Kidney epithelial cell (primary cell): ENCODE data around the gene RABGAP1. TPM values are rescaled to one million over a fixed set of nuclear protein-coding genes. Genes with fewer than 3 reads are reported as not detected.

Source experiments
- DNase-seq: peaks from one replicate; pipeline ENCODE4 v3.0.0-alpha.2; 2010; ENCODE audit warnings: low read depth
- H3K27me3 ChIP-seq: 2 replicates; pipeline ENCODE4 v1.6.0; 2011; ENCODE audit warnings: low read length; ENCODE audit not compliant: control insufficient read depth, insufficient read depth
- H3K36me3 ChIP-seq: 2 replicates; pipeline ENCODE4 v1.5.1; 2011; ENCODE audit warnings: low read length; ENCODE audit not compliant: control insufficient read depth, insufficient read depth
- H3K4me3 ChIP-seq: 2 replicates; pipeline ENCODE4 v1.5.1; 2011; ENCODE audit warnings: low read depth, mild to moderate bottlenecking, control low read depth, low read length
- total RNA-seq: library from RNA; depleted of rRNA; stranded (reverse); fragments of >200 nt; gene quantifications from 2 replicates; pipeline ENCODE4 v1.2.3, GENCODE V29; 2015
- TF ChIP-seq, protein P1 (sequence below): IDR thresholded peaks from 2 replicates; pipeline ENCODE4 v1.5.1; 2011; ENCODE audit warnings: mild to moderate bottlenecking, moderate library complexity, low read length, control low read depth, inconsistent platforms; ENCODE audit not compliant: insufficient read depth, poor library complexity, severe bottlenecking

The RABGAP1 gene
- total RNA-seq, 1 donor from 2014 or later = 19.1 TPM

- TF ChIP-seq, protein P1, sequence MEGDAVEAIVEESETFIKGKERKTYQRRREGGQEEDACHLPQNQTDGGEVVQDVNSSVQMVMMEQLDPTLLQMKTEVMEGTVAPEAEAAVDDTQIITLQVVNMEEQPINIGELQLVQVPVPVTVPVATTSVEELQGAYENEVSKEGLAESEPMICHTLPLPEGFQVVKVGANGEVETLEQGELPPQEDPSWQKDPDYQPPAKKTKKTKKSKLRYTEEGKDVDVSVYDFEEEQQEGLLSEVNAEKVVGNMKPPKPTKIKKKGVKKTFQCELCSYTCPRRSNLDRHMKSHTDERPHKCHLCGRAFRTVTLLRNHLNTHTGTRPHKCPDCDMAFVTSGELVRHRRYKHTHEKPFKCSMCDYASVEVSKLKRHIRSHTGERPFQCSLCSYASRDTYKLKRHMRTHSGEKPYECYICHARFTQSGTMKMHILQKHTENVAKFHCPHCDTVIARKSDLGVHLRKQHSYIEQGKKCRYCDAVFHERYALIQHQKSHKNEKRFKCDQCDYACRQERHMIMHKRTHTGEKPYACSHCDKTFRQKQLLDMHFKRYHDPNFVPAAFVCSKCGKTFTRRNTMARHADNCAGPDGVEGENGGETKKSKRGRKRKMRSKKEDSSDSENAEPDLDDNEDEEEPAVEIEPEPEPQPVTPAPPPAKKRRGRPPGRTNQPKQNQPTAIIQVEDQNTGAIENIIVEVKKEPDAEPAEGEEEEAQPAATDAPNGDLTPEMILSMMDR = no peak
Observed at GRCh38 chr9:123020796-123021195, 80.0 kb downstream of the RABGAP1 start.

DNA sequence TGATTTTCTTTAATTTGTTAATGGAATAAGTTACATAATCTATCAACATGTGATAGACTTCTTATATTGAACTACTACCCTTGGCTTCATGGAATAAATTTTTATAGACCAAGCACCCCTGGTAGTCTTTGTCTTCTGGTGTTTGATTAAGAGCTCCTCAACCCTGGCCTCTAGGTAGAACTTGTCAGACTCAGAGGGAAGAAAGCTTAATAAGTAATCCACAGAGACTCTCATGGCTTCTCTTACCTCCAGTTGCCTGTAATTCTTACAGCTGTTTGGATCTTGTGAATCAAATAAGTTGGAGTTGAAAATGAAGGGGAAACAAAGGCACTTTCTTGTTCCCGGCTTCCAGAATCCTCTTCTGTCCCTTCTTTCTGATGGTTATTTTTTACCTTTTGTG, 85.6 kb downstream of the RABGAP1 start:
- H3K36me3 ChIP-seq = no peaks in the 10 kb centered on the region
- H3K27me3 ChIP-seq = no peaks in the 10 kb centered on the region
- no peak overlapping the region for H3K4me3 ChIP-seq
- DNase-seq = no peak
- TF ChIP-seq, protein P1 = no peak

More at GRCh38 chr9:123020796-123021195, 80.0 kb downstream of the RABGAP1 start:
- no peak for DNase-seq
- Histone ChIP-seq H3K4me3 (no peak overlapping the region), H3K36me3 (no peaks in the 10 kb centered on the region), H3K27me3 (no peaks in the 10 kb centered on the region)

GRCh38 chr9:123027517-123027916, 86.7 kb downstream of the RABGAP1 start:
- Histone ChIP-seq H3K4me3 (no peak overlapping the region), H3K36me3 (no peaks in the 10 kb centered on the region), H3K27me3 (no peaks in the 10 kb centered on the region)
- TF ChIP-seq, protein P1 = no peak
- DNase-seq = no peak

- TF ChIP-seq, protein P1 = no peak
- Histone ChIP-seq H3K36me3 (no peaks in the 10 kb centered on the region), H3K4me3 (no peak overlapping the region), H3K27me3 (no peaks in the 10 kb centered on the region)
- no peak for DNase-seq
Observed at GRCh38 chr9:123028136-123028535, 87.3 kb downstream of the RABGAP1 start.

GRCh38 chr9:123028973-123029372, 88.2 kb downstream of the RABGAP1 start:
- DNase-seq = no peak
- TF ChIP-seq, protein P1 = no peak
- no peaks in the 10 kb centered on the region for H3K36me3 ChIP-seq
- no peak overlapping the region for H3K4me3 ChIP-seq
- H3K27me3 ChIP-seq = no peaks in the 10 kb centered on the region

GRCh38 chr9:123031963-123032362, 91.1 kb downstream of the RABGAP1 start:
- H3K4me3 ChIP-seq = no peak overlapping the region
- peaks cover 1% of the 10 kb centered on the region for H3K36me3 ChIP-seq
- DNase-seq = no peak
- TF ChIP-seq, protein P1 = no peak
- no peaks in the 10 kb centered on the region for H3K27me3 ChIP-seq
